Measurements from ENCODE around the gene EEA1.

DNA sequence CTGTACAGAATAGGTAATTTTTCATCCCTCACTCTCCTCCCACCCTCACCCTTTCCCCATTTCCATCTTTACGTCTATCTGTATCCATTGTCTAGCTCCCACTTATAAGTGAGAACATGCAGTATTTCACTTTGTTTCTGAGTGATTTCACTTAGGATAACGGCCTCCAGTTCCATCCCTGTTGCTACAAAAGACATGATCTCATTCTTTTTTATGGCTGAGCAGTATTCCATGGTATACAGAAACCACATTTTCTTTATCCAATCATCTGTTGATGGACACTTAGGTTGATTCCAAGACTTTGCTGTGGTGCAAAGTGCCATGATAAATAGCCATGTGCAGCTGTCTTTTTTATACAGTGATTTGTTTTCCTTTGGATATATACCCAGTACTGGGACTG lies 16.4 kb downstream of the EEA1 start:
- TF ChIP-seq POLR2AphosphoS5 (IDR thresholded peaks at IDR 0.05) (no peak), POLR2A (IDR thresholded peaks at IDR 0.05) (no peak)
- TF ChIP-seq, protein P1, sequence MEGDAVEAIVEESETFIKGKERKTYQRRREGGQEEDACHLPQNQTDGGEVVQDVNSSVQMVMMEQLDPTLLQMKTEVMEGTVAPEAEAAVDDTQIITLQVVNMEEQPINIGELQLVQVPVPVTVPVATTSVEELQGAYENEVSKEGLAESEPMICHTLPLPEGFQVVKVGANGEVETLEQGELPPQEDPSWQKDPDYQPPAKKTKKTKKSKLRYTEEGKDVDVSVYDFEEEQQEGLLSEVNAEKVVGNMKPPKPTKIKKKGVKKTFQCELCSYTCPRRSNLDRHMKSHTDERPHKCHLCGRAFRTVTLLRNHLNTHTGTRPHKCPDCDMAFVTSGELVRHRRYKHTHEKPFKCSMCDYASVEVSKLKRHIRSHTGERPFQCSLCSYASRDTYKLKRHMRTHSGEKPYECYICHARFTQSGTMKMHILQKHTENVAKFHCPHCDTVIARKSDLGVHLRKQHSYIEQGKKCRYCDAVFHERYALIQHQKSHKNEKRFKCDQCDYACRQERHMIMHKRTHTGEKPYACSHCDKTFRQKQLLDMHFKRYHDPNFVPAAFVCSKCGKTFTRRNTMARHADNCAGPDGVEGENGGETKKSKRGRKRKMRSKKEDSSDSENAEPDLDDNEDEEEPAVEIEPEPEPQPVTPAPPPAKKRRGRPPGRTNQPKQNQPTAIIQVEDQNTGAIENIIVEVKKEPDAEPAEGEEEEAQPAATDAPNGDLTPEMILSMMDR (IDR thresholded peaks at IDR 0.05), result no peak
